Prostate gland (tissue), 2 donors: Measurements from ENCODE around the gene TCF7L1.

Source experiments
- POLR2A ChIP-seq: fragments of 450-650 bp; IDR thresholded peaks from one replicate; pipeline ENCODE4 v1.6.1; 2016; ENCODE audit warnings: antibody characterized with exemption, mild to moderate bottlenecking
- TF ChIP-seq, protein P1 (sequence below), 4 experiments: fragments of 200-600 bp in 2 of 4; fragments of 450-650 bp in 2 of 4; sonication (generic) in 2 of 4; IDR thresholded peaks; 1 replicate in 3 of 4; 2 replicates in 1 of 4; pipeline ENCODE4 v1.5.1; 2016 to 2019; ENCODE audit warnings: antibody characterized with exemption in 4 of 4, mild to moderate bottlenecking in 2 of 4, moderate library complexity in 2 of 4

DNA sequence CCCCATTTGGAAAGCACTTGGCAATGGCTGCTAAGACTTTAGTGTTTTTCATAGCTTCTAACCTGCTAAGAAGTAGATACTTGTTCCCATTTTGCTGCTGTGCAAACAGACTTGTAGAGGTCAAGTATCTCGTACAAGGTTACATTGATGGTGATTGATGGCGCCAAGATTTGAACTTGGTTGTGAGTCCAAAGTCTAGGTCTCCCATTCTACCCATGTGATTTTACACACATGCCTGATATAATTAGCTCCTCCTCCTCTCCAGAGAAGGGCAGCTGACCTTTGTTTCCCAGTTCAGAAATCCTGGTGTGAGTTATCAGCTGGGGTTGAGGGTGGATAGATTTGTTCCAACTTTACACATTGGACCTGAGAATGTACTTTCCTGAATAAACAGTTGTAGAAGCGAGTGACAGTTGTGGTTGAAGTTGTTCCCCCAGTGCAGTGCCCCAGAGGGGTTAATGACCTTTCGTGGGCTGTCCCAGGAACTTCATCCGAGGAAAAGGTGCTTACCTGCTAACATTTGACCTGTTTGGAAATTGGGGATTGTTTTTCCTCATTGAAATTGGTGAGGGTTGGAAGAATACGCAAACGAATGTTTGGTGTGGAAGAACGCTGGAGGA is 10.4 kb downstream of the TCF7L1 start:
- TF ChIP-seq, protein P1, sequence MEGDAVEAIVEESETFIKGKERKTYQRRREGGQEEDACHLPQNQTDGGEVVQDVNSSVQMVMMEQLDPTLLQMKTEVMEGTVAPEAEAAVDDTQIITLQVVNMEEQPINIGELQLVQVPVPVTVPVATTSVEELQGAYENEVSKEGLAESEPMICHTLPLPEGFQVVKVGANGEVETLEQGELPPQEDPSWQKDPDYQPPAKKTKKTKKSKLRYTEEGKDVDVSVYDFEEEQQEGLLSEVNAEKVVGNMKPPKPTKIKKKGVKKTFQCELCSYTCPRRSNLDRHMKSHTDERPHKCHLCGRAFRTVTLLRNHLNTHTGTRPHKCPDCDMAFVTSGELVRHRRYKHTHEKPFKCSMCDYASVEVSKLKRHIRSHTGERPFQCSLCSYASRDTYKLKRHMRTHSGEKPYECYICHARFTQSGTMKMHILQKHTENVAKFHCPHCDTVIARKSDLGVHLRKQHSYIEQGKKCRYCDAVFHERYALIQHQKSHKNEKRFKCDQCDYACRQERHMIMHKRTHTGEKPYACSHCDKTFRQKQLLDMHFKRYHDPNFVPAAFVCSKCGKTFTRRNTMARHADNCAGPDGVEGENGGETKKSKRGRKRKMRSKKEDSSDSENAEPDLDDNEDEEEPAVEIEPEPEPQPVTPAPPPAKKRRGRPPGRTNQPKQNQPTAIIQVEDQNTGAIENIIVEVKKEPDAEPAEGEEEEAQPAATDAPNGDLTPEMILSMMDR (IDR thresholded peaks at IDR 0.05): no peak
- no peak for TF ChIP-seq POLR2A
